Liver (tissue), 9 donors: ENCODE measurements around the gene TMEM108. TPM values are rescaled to one million over a fixed set of nuclear protein-coding genes. Genes with fewer than 3 reads are reported as not detected.

Source experiments
- DNase-seq: peaks from one replicate; pipeline ENCODE4 v3.0.0-alpha.2; 2017; ENCODE audit warnings: low spot score
- H3K27ac ChIP-seq, 2 donors: one replicate each; pipeline ENCODE4 v1.7.0; 2013; ENCODE audit warnings: inconsistent platforms in 2 of 2, low read length in 2 of 2, control low read depth in 1 of 2, low read depth in 1 of 2, mild to moderate bottlenecking in 1 of 2
- H3K27me3 ChIP-seq, 4 donors: one replicate each; pipeline versions ENCODE4 v1.6.1 to v1.7.0; 2013; ENCODE audit warnings: low read length in 3 of 4, inconsistent platforms in 1 of 4, mild to moderate bottlenecking in 1 of 4, moderate library complexity in 1 of 4; ENCODE audit not compliant: control insufficient read depth in 4 of 4, insufficient read depth in 4 of 4
- H3K36me3 ChIP-seq, 4 donors: one replicate each; pipeline versions ENCODE4 v1.6.1 to v1.7.0; 2013; ENCODE audit warnings: low read length in 3 of 4, mild to moderate bottlenecking in 3 of 4, low read depth in 1 of 4, moderate library complexity in 1 of 4; ENCODE audit not compliant: control insufficient read depth in 4 of 4, insufficient read depth in 3 of 4
- H3K4me1 ChIP-seq, 4 donors: one replicate each; pipeline versions ENCODE4 v1.6.1 to v1.7.0; 2013; ENCODE audit warnings: low read length in 3 of 4, mild to moderate bottlenecking in 3 of 4, moderate library complexity in 1 of 4; ENCODE audit not compliant: control insufficient read depth in 4 of 4, insufficient read depth in 4 of 4
- H3K4me3 ChIP-seq, 3 donors: one replicate each; pipeline versions ENCODE4 v1.6.1 to v1.7.0; 2013; ENCODE audit warnings: low read length in 3 of 3, control low read depth in 1 of 3, low read depth in 1 of 3, mild to moderate bottlenecking in 1 of 3
- H3K9ac ChIP-seq, 2 donors: one replicate each; pipeline ENCODE4 v1.7.0; 2013; ENCODE audit warnings: low read length in 2 of 2, mild to moderate bottlenecking in 2 of 2, moderate library complexity in 2 of 2, control low read depth in 1 of 2, low read depth in 1 of 2
- H3K9me3 ChIP-seq, 4 donors: one replicate each; pipeline versions ENCODE4 v1.6.1 to v1.7.0; 2013; ENCODE audit warnings: low read length in 3 of 4; ENCODE audit not compliant: control insufficient read depth in 4 of 4
- EGR1 ChIP-seq, 2 donors: IDR thresholded peaks; 2 replicates each; pipeline ENCODE4 v1.6.1; 2016 to 2018; ENCODE audit warnings: antibody characterized with exemption in 2 of 2, low read depth in 2 of 2
- FOXA2 ChIP-seq: IDR thresholded peaks from 2 replicates; pipeline ENCODE4 v1.6.1; 2016; ENCODE audit warnings: antibody characterized with exemption
- GABPA ChIP-seq, 2 donors: IDR thresholded peaks in 1 of 2; conservative IDR thresholded peaks in 1 of 2; 2 replicates each; pipeline ENCODE4 v1.6.1; 2016; ENCODE audit warnings: antibody characterized with exemption in 2 of 2, mild to moderate bottlenecking in 1 of 2, moderate library complexity in 1 of 2
- HNF4A ChIP-seq, 2 donors: conservative IDR thresholded peaks; 2 replicates each; pipeline ENCODE4 v1.6.1; 2016; ENCODE audit warnings: antibody characterized with exemption in 2 of 2, mild to moderate bottlenecking in 2 of 2
- HNF4G ChIP-seq: IDR thresholded peaks from 2 replicates; pipeline ENCODE4 v1.6.1; 2016; ENCODE audit warnings: antibody characterized with exemption
- JUND ChIP-seq, 2 donors: IDR thresholded peaks; 2 replicates each; pipeline ENCODE4 v1.6.1; 2016; ENCODE audit warnings: antibody characterized with exemption in 2 of 2
- RAD21 ChIP-seq, 2 donors: IDR thresholded peaks; 2 replicates each; pipeline ENCODE4 v1.6.1; 2016; ENCODE audit warnings: antibody characterized with exemption in 2 of 2, mild to moderate bottlenecking in 2 of 2
- RXRA ChIP-seq, 2 donors: IDR thresholded peaks; 2 replicates each; pipeline ENCODE4 v1.6.1; 2017 to 2018; ENCODE audit warnings: antibody characterized with exemption in 2 of 2, mild to moderate bottlenecking in 1 of 2
- SP1 ChIP-seq: IDR thresholded peaks from 2 replicates; pipeline ENCODE4 v1.6.1; 2018; ENCODE audit warnings: antibody characterized with exemption, mild to moderate bottlenecking
- TAF1 ChIP-seq: conservative IDR thresholded peaks from 2 replicates; pipeline ENCODE4 v1.6.1; 2016; ENCODE audit warnings: antibody characterized with exemption, mild to moderate bottlenecking
- YY1 ChIP-seq: IDR thresholded peaks from 2 replicates; pipeline ENCODE4 v1.6.1; 2016; ENCODE audit warnings: antibody characterized with exemption, mild to moderate bottlenecking
- WGBS: extraction: QIAGEN DNeasy Blood & Tissue Kit; methylation state at CpG from one replicate; pipeline ENCODE4 v1.1.7; 2013; 5-methylcytosine and 5-hydroxymethylcytosine counted together
- polyA plus RNA-seq, 2 donors: library from polyadenylated mRNA; stranded (reverse) in 1 of 2; unstranded in 1 of 2; fragments of 200-250 nt in 1 of 2; fragments of >200 nt in 1 of 2; fragmentation: Nextera tagmentation in 1 of 2; extraction: Ambion mirVana in 1 of 2; gene quantifications; one replicate each; pipeline versions ENCODE4 v1.2.1 to v1.2.3, GENCODE V29; 2013 to 2015
- total RNA-seq, 2 donors: library from RNA; depleted of rRNA; stranded (reverse); fragments of >200 nt; gene quantifications; one replicate each; pipeline ENCODE4 v1.2.3, GENCODE V29; 2014
- TF ChIP-seq, protein P1 (sequence below): IDR thresholded peaks from 2 replicates; pipeline ENCODE4 v1.6.1; 2016; ENCODE audit warnings: antibody characterized with exemption
- TF ChIP-seq, protein P2 (sequence below): IDR thresholded peaks from 2 replicates; pipeline ENCODE4 v1.6.1; 2016; ENCODE audit warnings: antibody characterized with exemption
- TF ChIP-seq, protein P3 (sequence below): IDR thresholded peaks from 2 replicates; pipeline ENCODE4 v1.6.1; 2016; ENCODE audit warnings: antibody characterized with exemption
- TF ChIP-seq, protein P4 (sequence below): fragments of 150-350 bp; IDR thresholded peaks from 2 replicates; pipeline ENCODE4 v1.5.1; 2017; ENCODE audit warnings: improper control_type of control experiment, low read depth, low read length; ENCODE audit not compliant: missing input control
- TF ChIP-seq, protein P5 (sequence below): IDR thresholded peaks from 2 replicates; pipeline ENCODE4 v1.6.1; 2016; ENCODE audit warnings: antibody characterized with exemption, mild to moderate bottlenecking
- donor health status: healthy.
- donor health status: healthy.
- donor health status: healthy.
- donor health status: healthy.
- donor health status: healthy.

TMEM108 gene
- total and polyA plus RNA-seq, 4 donors, result 0.05 to 0.10 TPM; not detected in 2

DNA sequence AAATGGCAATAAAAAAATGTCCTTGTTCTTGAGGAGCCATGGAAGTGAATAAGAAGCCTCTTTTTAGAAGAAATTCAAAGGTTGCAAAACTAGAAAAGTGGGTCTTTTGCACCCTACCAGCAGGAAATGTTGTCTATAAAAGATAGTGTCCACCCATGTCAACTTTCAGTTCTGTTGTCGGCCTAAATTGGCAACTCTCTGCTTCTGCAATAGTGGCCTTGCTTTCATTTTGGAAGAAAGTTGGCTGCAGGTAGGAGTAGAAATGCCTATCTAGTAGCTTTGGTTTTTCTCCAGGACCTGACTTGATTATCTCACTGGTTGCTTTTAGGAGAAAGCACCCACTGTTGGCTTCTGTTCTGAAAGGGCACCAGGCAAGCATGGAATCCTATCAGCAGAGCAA lies 85.4 kb downstream of the TMEM108 start:
- 85% methylated on average over 1 of the region's 1 CpG for WGBS
- no peak for DNase-seq
- no peaks in the 10 kb centered on the region for H3K9me3 ChIP-seq
- no peak overlapping the region for H3K9ac ChIP-seq
- peaks cover 0 to 4% (median 0%) of the 10 kb centered on the region in 4 donors for H3K27me3 ChIP-seq
- H3K4me1 ChIP-seq, result no peaks in the 10 kb centered on the region
- no peak overlapping the region for H3K4me3 ChIP-seq
- TF ChIP-seq, protein P1, sequence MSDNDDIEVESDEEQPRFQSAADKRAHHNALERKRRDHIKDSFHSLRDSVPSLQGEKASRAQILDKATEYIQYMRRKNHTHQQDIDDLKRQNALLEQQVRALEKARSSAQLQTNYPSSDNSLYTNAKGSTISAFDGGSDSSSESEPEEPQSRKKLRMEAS, result no peak
- TF ChIP-seq FOXA2, result no peak
- no peak for TF ChIP-seq HNF4A (conservative IDR thresholded peaks at IDR 0.05)
- no peak for TF ChIP-seq RAD21 (IDR thresholded peaks at IDR 0.05)
- TF ChIP-seq HNF4G, result no peak
- TF ChIP-seq, protein P2, sequence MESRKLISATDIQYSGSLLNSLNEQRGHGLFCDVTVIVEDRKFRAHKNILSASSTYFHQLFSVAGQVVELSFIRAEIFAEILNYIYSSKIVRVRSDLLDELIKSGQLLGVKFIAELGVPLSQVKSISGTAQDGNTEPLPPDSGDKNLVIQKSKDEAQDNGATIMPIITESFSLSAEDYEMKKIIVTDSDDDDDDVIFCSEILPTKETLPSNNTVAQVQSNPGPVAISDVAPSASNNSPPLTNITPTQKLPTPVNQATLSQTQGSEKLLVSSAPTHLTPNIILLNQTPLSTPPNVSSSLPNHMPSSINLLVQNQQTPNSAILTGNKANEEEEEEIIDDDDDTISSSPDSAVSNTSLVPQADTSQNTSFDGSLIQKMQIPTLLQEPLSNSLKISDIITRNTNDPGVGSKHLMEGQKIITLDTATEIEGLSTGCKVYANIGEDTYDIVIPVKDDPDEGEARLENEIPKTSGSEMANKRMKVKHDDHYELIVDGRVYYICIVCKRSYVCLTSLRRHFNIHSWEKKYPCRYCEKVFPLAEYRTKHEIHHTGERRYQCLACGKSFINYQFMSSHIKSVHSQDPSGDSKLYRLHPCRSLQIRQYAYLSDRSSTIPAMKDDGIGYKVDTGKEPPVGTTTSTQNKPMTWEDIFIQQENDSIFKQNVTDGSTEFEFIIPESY, result no peak
- TF ChIP-seq RXRA (IDR thresholded peaks at IDR 0.05), result no peak
- H3K27ac ChIP-seq, result no peak overlapping the region
- H3K36me3 ChIP-seq, result no peaks in the 10 kb centered on the region

DNA sequence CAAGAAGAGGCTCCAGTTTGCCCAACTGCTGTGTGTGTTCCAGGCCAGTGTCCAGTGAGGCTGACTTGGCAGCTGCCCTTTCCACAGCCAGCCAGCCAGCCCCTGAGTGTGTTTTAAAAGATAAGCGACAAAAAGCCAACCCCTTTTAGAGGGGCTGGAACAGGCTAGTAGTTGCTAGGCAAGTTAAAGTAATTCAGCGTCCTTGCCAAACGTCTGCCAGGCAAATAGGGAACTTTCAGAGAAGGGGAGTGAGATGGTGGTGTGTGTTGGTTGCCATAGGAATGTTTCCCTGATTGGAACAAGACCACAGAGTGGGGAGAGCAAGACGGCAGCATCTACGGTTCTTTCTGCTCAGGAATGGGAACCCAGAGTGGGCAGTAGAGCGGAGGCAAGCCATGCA lies 86.3 kb downstream of the TMEM108 start:
- H3K36me3 ChIP-seq, result no peaks in the 10 kb centered on the region
- H3K9me3 ChIP-seq, result no peaks in the 10 kb centered on the region
- 36% methylated on average over 6 of the region's 6 CpGs for WGBS
- DNase-seq, result no peak
- no peaks in the 10 kb centered on the region for H3K4me1 ChIP-seq
- no peak for TF ChIP-seq SP1
- TF ChIP-seq HNF4G, result no peak
- TF ChIP-seq, protein P3, sequence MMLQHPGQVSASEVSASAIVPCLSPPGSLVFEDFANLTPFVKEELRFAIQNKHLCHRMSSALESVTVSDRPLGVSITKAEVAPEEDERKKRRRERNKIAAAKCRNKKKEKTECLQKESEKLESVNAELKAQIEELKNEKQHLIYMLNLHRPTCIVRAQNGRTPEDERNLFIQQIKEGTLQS, result no peak
- TF ChIP-seq TAF1, result no peak
- TF ChIP-seq, protein P1, result no peak
- TF ChIP-seq RXRA (IDR thresholded peaks at IDR 0.05), result no peak
- no peak for TF ChIP-seq RAD21 (IDR thresholded peaks at IDR 0.05)
- TF ChIP-seq, protein P4, sequence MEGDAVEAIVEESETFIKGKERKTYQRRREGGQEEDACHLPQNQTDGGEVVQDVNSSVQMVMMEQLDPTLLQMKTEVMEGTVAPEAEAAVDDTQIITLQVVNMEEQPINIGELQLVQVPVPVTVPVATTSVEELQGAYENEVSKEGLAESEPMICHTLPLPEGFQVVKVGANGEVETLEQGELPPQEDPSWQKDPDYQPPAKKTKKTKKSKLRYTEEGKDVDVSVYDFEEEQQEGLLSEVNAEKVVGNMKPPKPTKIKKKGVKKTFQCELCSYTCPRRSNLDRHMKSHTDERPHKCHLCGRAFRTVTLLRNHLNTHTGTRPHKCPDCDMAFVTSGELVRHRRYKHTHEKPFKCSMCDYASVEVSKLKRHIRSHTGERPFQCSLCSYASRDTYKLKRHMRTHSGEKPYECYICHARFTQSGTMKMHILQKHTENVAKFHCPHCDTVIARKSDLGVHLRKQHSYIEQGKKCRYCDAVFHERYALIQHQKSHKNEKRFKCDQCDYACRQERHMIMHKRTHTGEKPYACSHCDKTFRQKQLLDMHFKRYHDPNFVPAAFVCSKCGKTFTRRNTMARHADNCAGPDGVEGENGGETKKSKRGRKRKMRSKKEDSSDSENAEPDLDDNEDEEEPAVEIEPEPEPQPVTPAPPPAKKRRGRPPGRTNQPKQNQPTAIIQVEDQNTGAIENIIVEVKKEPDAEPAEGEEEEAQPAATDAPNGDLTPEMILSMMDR, result no peak
- no peak overlapping the region for H3K4me3 ChIP-seq
- H3K27me3 ChIP-seq, result peaks cover 0 to 4% (median 0%) of the 10 kb centered on the region in 4 donors
- H3K9ac ChIP-seq, result no peak overlapping the region
- H3K27ac ChIP-seq, result no peak overlapping the region

DNA sequence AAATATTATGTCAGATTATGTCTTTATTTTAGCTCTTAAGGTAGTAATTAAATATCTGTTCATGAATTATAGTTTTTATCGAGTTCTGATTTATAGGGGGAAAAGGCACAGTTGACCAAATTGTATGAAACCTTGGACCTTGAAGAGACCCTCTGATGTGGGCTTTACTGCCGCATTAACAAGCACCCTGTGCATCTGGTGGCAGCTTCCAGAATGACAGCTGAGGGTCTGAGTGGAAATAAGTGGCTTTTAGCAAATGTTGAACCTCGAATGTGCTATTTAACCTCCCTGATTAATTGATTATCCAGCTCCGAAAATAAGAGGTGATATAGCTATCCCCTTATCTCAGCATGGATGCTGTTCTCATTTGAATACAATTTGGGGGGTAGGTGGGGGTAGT lies 87.0 kb downstream of the TMEM108 start:
- WGBS, result 57% methylated on average over 4 of the region's 4 CpGs
- Histone ChIP-seq H3K4me1 (no peaks in the 10 kb centered on the region), H3K4me3 (no peak overlapping the region), H3K9ac (no peak overlapping the region), H3K9me3 (no peaks in the 10 kb centered on the region), H3K36me3 (no peaks in the 10 kb centered on the region), H3K27me3 (peaks cover 0 to 4% (median 0%) of the 10 kb centered on the region in 4 donors), H3K27ac (no peak overlapping the region)
- DNase-seq, result no peak
- TF ChIP-seq, protein P3, result no peak
- no peak for TF ChIP-seq HNF4A (conservative IDR thresholded peaks at IDR 0.05)
- no peak for TF ChIP-seq FOXA2
- no peak for TF ChIP-seq EGR1 (IDR thresholded peaks at IDR 0.05; ENCODE audit: low read depth in 2 of 2)
- TF ChIP-seq YY1, result no peak
- no peak for TF ChIP-seq HNF4G
- TF ChIP-seq, protein P5, sequence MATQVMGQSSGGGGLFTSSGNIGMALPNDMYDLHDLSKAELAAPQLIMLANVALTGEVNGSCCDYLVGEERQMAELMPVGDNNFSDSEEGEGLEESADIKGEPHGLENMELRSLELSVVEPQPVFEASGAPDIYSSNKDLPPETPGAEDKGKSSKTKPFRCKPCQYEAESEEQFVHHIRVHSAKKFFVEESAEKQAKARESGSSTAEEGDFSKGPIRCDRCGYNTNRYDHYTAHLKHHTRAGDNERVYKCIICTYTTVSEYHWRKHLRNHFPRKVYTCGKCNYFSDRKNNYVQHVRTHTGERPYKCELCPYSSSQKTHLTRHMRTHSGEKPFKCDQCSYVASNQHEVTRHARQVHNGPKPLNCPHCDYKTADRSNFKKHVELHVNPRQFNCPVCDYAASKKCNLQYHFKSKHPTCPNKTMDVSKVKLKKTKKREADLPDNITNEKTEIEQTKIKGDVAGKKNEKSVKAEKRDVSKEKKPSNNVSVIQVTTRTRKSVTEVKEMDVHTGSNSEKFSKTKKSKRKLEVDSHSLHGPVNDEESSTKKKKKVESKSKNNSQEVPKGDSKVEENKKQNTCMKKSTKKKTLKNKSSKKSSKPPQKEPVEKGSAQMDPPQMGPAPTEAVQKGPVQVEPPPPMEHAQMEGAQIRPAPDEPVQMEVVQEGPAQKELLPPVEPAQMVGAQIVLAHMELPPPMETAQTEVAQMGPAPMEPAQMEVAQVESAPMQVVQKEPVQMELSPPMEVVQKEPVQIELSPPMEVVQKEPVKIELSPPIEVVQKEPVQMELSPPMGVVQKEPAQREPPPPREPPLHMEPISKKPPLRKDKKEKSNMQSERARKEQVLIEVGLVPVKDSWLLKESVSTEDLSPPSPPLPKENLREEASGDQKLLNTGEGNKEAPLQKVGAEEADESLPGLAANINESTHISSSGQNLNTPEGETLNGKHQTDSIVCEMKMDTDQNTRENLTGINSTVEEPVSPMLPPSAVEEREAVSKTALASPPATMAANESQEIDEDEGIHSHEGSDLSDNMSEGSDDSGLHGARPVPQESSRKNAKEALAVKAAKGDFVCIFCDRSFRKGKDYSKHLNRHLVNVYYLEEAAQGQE, result no peak
- TF ChIP-seq JUND (IDR thresholded peaks at IDR 0.05), result no peak
- TF ChIP-seq TAF1, result no peak
- no peak for TF ChIP-seq GABPA (IDR thresholded peaks at IDR 0.05 in 1 of 2, conservative IDR thresholded peaks at IDR 0.05 in 1 of 2)
- TF ChIP-seq, protein P1, result no peak
